ENCODE measurements around the gene HINT2. TPM values are rescaled to one million over a fixed set of nuclear protein-coding genes. Genes with fewer than 3 reads are reported as not detected.

Gene HINT2
- total and polyA plus RNA-seq, 2 donors from 2014 or later, result 55.1 to 307 TPM

DNA sequence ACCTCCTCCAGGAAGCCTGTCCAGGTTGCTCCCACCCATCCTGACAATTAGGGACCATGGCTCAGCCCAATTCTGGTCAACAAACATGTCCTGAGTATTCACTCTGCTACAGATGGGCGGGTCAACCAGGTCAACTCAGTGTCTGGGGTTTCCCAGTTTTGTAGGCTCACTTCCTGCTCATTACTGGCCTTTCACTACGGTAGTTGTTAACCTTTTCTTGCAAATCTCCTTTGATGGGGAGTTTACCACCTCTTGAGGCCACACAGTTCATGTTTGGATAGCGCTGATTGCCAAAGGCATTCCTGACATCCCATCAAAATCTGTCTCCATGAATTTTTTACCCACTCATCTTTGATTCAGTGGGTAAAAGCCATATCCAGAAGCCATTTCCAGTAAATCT is 28.0 kb upstream of the HINT2 start:
- no peak for DNase-seq
- no peak for TF ChIP-seq CTCF (IDR thresholded peaks at IDR 0.05; ENCODE audit: borderline replicate concordance, extremely low read depth, insufficient read depth)
- peaks cover 3 to 9% (median 3%) of the 10 kb centered on the region in 3 donors for H3K4me1 ChIP-seq (ENCODE audit: control insufficient read depth in 2 of 3, insufficient read depth in 2 of 3, low read depth in 1 of 3, low read length in 3 of 3)
- H3K4me3 ChIP-seq (ENCODE audit: low read length in 3 of 3), result no peak overlapping the region
- peaks cover 2 to 5% (median 4%) of the 10 kb centered on the region in 3 donors for H3K36me3 ChIP-seq (ENCODE audit: control insufficient read depth in 2 of 3, insufficient read depth in 3 of 3, low read length in 3 of 3)
- no peaks in the 10 kb centered on the region for H3K9me3 ChIP-seq (ENCODE audit: control insufficient read depth in 2 of 3, insufficient read depth in 1 of 3, low read length in 3 of 3)
- H3K27me3 ChIP-seq (ENCODE audit: control insufficient read depth, insufficient read depth, low read length), result no peaks in the 10 kb centered on the region
- no peak for FAIRE-seq
- no peak overlapping the region for H3K27ac ChIP-seq (ENCODE audit: low read depth in 2 of 2, low read length in 2 of 2)
- intact Hi-C loops (cut with DNase I), result no loop called here
- H3K9ac ChIP-seq (ENCODE audit: low read length in 3 of 3), result no peak overlapping the region

GRCh38 chr9:35842020-35842745 is 27.3 kb upstream of the HINT2 start:
- no peaks in the 10 kb centered on the region for H3K9me3 ChIP-seq (ENCODE audit: control insufficient read depth in 2 of 3, insufficient read depth in 1 of 3, low read length in 3 of 3)
- H3K27me3 ChIP-seq (ENCODE audit: control insufficient read depth, insufficient read depth, low read length), result no peaks in the 10 kb centered on the region
- peaks cover 3 to 9% (median 3%) of the 10 kb centered on the region in 3 donors for H3K4me1 ChIP-seq (ENCODE audit: control insufficient read depth in 2 of 3, insufficient read depth in 2 of 3, low read depth in 1 of 3, low read length in 3 of 3)
- no peak overlapping the region for H3K9ac ChIP-seq (ENCODE audit: low read length in 3 of 3)
- DNase-seq (no peak), FAIRE-seq (no peak)
- intact Hi-C loops (cut with DNase I), result no loop called here
- TF ChIP-seq CTCF (IDR thresholded peaks at IDR 0.05; ENCODE audit: borderline replicate concordance, extremely low read depth, insufficient read depth), result no peak
- H3K36me3 ChIP-seq (ENCODE audit: control insufficient read depth in 2 of 3, insufficient read depth in 3 of 3, low read length in 3 of 3), result peaks cover 2 to 4% (median 4%) of the 10 kb centered on the region in 3 donors
- no peak overlapping the region for H3K27ac ChIP-seq (ENCODE audit: low read depth in 2 of 2, low read length in 2 of 2)
- no peak overlapping the region for H3K4me3 ChIP-seq (ENCODE audit: low read length in 3 of 3)

DNA sequence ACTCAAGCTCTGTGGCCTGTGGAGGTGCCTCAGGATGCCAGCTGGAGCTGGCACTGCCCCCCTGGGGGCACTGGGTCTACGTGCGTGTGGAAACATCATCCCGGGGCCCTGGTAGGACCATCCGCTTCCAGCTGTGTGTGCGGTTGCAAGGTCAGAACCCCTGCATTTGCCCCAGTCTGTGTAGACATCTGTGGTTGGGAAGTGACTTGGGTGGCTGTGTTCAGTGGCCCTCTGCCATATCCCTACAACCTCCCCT is 26.7 kb upstream of the HINT2 start:
- H3K27ac ChIP-seq (ENCODE audit: low read depth in 2 of 2, low read length in 2 of 2), result no peak overlapping the region
- FAIRE-seq (no peak), DNase-seq (no peak)
- peaks cover 3 to 7% (median 3%) of the 10 kb centered on the region in 3 donors for H3K4me1 ChIP-seq (ENCODE audit: control insufficient read depth in 2 of 3, insufficient read depth in 2 of 3, low read depth in 1 of 3, low read length in 3 of 3)
- intact Hi-C loops (cut with DNase I), result no loop called here
- TF ChIP-seq CTCF (IDR thresholded peaks at IDR 0.05; ENCODE audit: borderline replicate concordance, extremely low read depth, insufficient read depth), result no peak
- no peak overlapping the region for H3K4me3 ChIP-seq (ENCODE audit: low read length in 3 of 3)
- H3K9me3 ChIP-seq (ENCODE audit: control insufficient read depth in 2 of 3, insufficient read depth in 1 of 3, low read length in 3 of 3), result no peaks in the 10 kb centered on the region
- no peak overlapping the region for H3K9ac ChIP-seq (ENCODE audit: low read length in 3 of 3)
- H3K27me3 ChIP-seq (ENCODE audit: control insufficient read depth, insufficient read depth, low read length), result no peaks in the 10 kb centered on the region
- H3K36me3 ChIP-seq (ENCODE audit: control insufficient read depth in 2 of 3, insufficient read depth in 3 of 3, low read length in 3 of 3), result peaks cover 2 to 4% (median 2%) of the 10 kb centered on the region in 3 donors
